ENCODE data around the gene CLTC.

CLTC gene

GRCh38 chr17:59733697-59734096 is 114.0 kb downstream of the CLTC start:
- DNase-seq = no peak

DNA sequence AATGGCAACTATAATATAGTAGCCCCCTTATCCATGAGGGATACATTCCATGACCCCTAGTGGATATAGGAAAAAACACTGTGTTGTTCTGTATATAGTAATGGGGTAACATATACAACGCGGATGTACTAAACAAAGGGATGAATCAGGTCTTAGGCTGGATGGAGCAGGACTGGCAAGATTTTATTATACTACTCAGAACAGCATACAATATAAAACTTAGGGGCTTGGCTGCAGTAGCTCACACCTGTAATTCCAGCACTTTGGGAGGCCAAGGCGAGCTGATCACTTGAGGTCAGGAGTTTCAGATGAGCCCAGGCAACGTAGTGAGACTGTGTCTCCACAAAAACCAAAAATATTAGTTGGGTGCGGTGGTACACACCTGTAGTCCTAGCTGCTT is 114.5 kb downstream of the CLTC start:
- no peak for DNase-seq

DNA sequence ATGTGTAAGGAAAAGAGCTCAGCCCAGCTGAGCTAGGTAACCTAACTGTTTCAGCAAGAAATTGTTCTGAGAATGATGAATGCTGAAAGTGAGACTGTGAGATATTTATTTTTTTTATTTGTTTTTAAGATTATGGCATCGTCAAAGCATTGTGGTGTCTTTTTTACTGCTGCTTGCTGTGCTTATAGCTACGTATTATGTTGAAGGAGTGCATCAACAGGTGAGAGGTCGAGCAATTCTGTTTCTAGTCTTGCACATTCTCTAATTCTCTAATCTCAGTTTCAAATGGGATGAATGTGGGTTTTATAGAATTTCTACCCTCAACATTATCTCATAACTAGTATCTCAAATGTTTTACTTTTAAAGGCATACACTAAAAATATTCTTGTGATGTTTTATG is 117.6 kb downstream of the CLTC start:
- DNase-seq = no peak

DNA sequence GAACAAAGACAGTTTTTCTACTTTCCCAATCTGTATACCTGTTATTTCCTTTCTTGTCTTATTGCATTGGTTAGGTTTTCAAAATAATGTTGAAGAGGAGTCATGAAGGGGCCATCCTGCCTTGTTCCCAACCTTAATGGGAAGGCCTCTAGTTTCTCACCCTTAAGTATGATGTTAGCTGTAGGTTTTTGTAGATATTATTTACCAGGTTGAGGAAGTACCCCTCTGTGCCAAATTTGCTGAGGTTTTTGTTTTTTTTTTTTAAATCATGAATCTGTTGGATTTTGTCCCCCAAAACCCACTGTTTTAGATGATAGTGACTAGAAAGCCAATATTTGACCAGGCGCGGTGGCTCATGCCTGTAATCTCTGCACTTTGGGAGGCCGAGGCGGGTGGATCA is 124.1 kb downstream of the CLTC start:
- DNase-seq = no peak

DNA sequence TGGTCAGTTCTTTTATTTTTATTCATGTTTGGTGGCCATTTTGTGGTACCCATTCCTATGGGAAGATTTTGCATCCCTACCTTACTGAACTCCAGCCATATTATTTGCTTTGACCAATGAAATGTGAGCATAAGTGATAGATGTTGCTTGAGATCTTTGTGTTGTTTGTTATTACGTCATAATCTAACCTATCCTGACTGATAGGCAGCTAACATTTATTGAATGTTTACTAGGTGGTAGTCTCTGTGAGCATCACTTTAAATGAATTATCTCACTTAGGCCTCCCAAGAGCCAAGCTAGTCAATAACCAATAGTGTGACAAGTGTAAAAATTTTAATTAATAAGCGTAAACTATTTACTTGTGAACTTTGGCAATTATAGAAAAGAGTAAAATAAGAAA is 125.3 kb downstream of the CLTC start:
- no peak for DNase-seq
